ENCODE data around the gene OTUD7B. TPM values are rescaled to one million over a fixed set of nuclear protein-coding genes. Genes with fewer than 3 reads are reported as not detected.

Gene OTUD7B
- total and polyA plus RNA-seq, 9 of the 15 experiments (the other 6 are each of a cell fraction or from before 2014, with no cell fraction given), result 0.96 to 18.8 (median 7.4) TPM

DNA sequence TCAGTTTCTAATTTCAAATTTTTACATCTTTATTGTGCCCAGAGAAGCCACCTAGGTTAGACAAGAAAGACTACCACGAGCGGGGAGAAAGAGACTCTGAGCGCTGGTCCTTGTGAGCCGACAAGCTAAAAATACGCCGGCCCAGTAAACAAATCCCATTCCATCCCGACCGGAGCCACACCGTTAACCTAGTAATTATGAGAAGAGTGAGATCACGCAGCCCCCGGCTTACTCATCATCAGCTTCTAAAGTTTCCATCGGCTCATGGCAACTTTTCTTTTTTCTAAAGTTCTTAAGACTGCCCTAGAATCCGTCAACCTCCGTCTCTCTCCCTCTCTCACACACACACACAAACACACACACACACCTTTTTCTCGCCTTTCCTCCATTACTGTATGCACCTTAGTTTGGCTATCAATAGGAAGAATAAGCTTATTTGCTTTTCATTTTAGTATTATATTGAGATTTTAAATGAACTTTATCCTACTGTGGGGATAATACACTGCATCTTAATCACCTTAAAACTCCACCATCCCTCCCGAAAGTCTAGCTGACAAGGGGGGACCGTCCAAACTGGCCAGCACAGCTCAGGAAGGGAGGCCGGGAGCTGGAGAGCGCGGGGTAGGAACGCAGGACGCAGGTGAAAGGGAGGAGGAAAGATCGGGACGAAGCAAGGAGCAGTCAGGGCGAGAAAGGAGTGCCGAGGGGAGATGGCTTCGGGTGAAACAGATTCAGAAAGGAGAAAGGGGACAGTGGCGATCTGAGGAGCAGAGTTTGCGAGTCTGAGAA, 728 bp downstream of the OTUD7B start (continued):
- TF ChIP-seq, protein P1, sequence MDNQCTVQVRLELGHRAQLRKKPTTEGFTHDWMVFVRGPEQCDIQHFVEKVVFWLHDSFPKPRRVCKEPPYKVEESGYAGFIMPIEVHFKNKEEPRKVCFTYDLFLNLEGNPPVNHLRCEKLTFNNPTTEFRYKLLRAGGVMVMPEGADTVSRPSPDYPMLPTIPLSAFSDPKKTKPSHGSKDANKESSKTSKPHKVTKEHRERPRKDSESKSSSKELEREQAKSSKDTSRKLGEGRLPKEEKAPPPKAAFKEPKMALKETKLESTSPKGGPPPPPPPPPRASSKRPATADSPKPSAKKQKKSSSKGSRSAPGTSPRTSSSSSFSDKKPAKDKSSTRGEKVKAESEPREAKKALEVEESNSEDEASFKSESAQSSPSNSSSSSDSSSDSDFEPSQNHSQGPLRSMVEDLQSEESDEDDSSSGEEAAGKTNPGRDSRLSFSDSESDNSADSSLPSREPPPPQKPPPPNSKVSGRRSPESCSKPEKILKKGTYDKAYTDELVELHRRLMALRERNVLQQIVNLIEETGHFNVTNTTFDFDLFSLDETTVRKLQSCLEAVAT (IDR thresholded peaks at IDR 0.05), result peak; percentile 39 to 99; a peak in 3 of 4 replicates
- peak; percentile 4 for TF ChIP-seq NCOA4 (IDR thresholded peaks at IDR 0.05; ENCODE audit: partially characterized antibody)
- TF ChIP-seq RBBP5 (IDR thresholded peaks at IDR 0.05; ENCODE audit: borderline replicate concordance, insufficient read depth, low read length, poor library complexity, severe bottlenecking), result peak; percentile 63
- TF ChIP-seq, protein P2, sequence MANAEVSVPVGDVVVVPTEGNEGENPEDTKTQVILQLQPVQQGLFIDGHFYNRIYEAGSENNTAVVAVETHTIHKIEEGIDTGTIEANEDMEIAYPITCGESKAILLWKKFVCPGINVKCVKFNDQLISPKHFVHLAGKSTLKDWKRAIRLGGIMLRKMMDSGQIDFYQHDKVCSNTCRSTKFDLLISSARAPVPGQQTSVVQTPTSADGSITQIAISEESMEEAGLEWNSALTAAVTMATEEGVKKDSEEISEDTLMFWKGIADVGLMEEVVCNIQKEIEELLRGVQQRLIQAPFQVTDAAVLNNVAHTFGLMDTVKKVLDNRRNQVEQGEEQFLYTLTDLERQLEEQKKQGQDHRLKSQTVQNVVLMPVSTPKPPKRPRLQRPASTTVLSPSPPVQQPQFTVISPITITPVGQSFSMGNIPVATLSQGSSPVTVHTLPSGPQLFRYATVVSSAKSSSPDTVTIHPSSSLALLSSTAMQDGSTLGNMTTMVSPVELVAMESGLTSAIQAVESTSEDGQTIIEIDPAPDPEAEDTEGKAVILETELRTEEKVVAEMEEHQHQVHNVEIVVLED (CRISPR knock-in tag; IDR thresholded peaks at IDR 0.05), result peak; percentile 81
- TF ChIP-seq SMARCA5 (IDR thresholded peaks at IDR 0.05), result 0 out of 2 replicates have a peak, but pooled peaks have one; percentile 58
- TF ChIP-seq ZBTB17 (CRISPR knock-in tag; IDR thresholded peaks at IDR 0.05), result peak; percentile 97
- peak; percentile 91 for TF ChIP-seq CHD1 (IDR thresholded peaks at IDR 0.05; ENCODE audit: low read length)
- 0 out of 2 replicates have a peak, but pooled peaks have one; percentile 7 for TF ChIP-seq CREM (IDR thresholded peaks at IDR 0.05; ENCODE audit: low read depth)
- TF ChIP-seq, protein P3, sequence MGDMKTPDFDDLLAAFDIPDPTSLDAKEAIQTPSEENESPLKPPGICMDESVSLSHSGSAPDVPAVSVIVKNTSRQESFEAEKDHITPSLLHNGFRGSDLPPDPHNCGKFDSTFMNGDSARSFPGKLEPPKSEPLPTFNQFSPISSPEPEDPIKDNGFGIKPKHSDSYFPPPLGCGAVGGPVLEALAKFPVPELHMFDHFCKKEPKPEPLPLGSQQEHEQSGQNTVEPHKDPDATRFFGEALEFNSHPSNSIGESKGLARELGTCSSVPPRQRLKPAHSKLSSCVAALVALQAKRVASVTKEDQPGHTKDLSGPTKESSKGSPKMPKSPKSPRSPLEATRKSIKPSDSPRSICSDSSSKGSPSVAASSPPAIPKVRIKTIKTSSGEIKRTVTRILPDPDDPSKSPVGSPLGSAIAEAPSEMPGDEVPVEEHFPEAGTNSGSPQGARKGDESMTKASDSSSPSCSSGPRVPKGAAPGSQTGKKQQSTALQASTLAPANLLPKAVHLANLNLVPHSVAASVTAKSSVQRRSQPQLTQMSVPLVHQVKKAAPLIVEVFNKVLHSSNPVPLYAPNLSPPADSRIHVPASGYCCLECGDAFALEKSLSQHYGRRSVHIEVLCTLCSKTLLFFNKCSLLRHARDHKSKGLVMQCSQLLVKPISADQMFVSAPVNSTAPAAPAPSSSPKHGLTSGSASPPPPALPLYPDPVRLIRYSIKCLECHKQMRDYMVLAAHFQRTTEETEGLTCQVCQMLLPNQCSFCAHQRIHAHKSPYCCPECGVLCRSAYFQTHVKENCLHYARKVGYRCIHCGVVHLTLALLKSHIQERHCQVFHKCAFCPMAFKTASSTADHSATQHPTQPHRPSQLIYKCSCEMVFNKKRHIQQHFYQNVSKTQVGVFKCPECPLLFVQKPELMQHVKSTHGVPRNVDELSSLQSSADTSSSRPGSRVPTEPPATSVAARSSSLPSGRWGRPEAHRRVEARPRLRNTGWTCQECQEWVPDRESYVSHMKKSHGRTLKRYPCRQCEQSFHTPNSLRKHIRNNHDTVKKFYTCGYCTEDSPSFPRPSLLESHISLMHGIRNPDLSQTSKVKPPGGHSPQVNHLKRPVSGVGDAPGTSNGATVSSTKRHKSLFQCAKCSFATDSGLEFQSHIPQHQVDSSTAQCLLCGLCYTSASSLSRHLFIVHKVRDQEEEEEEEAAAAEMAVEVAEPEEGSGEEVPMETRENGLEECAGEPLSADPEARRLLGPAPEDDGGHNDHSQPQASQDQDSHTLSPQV (IDR thresholded peaks at IDR 0.05), result no peak
- TF ChIP-seq, protein P4, sequence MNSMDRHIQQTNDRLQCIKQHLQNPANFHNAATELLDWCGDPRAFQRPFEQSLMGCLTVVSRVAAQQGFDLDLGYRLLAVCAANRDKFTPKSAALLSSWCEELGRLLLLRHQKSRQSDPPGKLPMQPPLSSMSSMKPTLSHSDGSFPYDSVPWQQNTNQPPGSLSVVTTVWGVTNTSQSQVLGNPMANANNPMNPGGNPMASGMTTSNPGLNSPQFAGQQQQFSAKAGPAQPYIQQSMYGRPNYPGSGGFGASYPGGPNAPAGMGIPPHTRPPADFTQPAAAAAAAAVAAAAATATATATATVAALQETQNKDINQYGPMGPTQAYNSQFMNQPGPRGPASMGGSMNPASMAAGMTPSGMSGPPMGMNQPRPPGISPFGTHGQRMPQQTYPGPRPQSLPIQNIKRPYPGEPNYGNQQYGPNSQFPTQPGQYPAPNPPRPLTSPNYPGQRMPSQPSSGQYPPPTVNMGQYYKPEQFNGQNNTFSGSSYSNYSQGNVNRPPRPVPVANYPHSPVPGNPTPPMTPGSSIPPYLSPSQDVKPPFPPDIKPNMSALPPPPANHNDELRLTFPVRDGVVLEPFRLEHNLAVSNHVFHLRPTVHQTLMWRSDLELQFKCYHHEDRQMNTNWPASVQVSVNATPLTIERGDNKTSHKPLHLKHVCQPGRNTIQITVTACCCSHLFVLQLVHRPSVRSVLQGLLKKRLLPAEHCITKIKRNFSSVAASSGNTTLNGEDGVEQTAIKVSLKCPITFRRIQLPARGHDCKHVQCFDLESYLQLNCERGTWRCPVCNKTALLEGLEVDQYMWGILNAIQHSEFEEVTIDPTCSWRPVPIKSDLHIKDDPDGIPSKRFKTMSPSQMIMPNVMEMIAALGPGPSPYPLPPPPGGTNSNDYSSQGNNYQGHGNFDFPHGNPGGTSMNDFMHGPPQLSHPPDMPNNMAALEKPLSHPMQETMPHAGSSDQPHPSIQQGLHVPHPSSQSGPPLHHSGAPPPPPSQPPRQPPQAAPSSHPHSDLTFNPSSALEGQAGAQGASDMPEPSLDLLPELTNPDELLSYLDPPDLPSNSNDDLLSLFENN (IDR thresholded peaks at IDR 0.05; ENCODE audit: low read depth in 2 of 2, low read length in 2 of 2), result 0 out of 4 replicates have a peak, but pooled peaks of 1 of the 2 experiments have one; percentile 64
- 0 out of 4 replicates have a peak, but pooled peaks of 1 of the 2 experiments have one; percentile 9 for TF ChIP-seq TRIM24 (IDR thresholded peaks at IDR 0.05)
- TF ChIP-seq, protein P5, sequence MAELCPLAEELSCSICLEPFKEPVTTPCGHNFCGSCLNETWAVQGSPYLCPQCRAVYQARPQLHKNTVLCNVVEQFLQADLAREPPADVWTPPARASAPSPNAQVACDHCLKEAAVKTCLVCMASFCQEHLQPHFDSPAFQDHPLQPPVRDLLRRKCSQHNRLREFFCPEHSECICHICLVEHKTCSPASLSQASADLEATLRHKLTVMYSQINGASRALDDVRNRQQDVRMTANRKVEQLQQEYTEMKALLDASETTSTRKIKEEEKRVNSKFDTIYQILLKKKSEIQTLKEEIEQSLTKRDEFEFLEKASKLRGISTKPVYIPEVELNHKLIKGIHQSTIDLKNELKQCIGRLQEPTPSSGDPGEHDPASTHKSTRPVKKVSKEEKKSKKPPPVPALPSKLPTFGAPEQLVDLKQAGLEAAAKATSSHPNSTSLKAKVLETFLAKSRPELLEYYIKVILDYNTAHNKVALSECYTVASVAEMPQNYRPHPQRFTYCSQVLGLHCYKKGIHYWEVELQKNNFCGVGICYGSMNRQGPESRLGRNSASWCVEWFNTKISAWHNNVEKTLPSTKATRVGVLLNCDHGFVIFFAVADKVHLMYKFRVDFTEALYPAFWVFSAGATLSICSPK (IDR thresholded peaks at IDR 0.05; ENCODE audit: borderline replicate concordance), result 0 out of 2 replicates have a peak, but pooled peaks have one; percentile 19

Data from K562 (cell line).